Natural killer cell (primary cell): ENCODE measurements around the gene HELZ2. TPM values are rescaled to one million over a fixed set of nuclear protein-coding genes. Genes with fewer than 3 reads are reported as not detected.

Source experiments
- ATAC-seq, 3 donors: fragments of 150-1000 bp in 2 of 3; fragments of 200-7000 bp in 1 of 3; cut with Tn5 transposase; 1 replicate in 1 of 3; 2 replicates in 2 of 3; pipeline ENCODE4 v1.10.0; 2021; ENCODE audit warnings: mild to moderate bottlenecking in 2 of 3, moderate library complexity in 2 of 3
- DNase-seq, 2 donors: peaks; one replicate each; pipeline versions ENCODE4 v3.0.0 to v3.0.0-alpha.2; 2013 to 2021; ENCODE audit warnings: mixed read lengths in 1 of 2
- H3K27ac ChIP-seq: one replicate; pipeline ENCODE4 v1.5.1; 2013; ENCODE audit warnings: mild to moderate bottlenecking, low read length
- H3K27me3 ChIP-seq: one replicate; pipeline ENCODE4 v1.6.1; 2013; ENCODE audit warnings: low read length; ENCODE audit not compliant: control insufficient read depth, insufficient read depth
- H3K36me3 ChIP-seq: one replicate; pipeline ENCODE4 v1.6.1; 2013; ENCODE audit warnings: low read length; ENCODE audit not compliant: control insufficient read depth, insufficient read depth
- H3K4me1 ChIP-seq: one replicate; pipeline ENCODE4 v1.6.1; 2013; ENCODE audit warnings: low read length; ENCODE audit not compliant: control insufficient read depth, insufficient read depth
- H3K4me3 ChIP-seq: one replicate; pipeline ENCODE4 v1.5.1; 2013; ENCODE audit warnings: low read length
- H3K9me3 ChIP-seq: one replicate; pipeline ENCODE4 v1.6.1; 2013; ENCODE audit warnings: low read length; ENCODE audit not compliant: control insufficient read depth, insufficient read depth
- H3K27ac Mint-ChIP-seq, 2 donors: one replicate each; pipeline ENCODE4 v1.8.0; 2022; ENCODE audit warnings: mild to moderate bottlenecking in 2 of 2, mixed read lengths in 2 of 2, moderate library complexity in 1 of 2
- H3K27me3 Mint-ChIP-seq, 2 donors: one replicate each; pipeline ENCODE4 v1.8.0; 2022; ENCODE audit warnings: low read depth in 2 of 2, mixed read lengths in 2 of 2
- H3K36me3 Mint-ChIP-seq: one replicate; pipeline ENCODE4 v1.8.0; 2022; ENCODE audit warnings: mixed read lengths
- H3K4me1 Mint-ChIP-seq, 2 donors: one replicate each; pipeline ENCODE4 v1.8.0; 2022; ENCODE audit warnings: mixed read lengths in 2 of 2
- H3K4me3 Mint-ChIP-seq: one replicate; pipeline ENCODE4 v1.8.0; 2022; ENCODE audit warnings: mild to moderate bottlenecking, moderate library complexity, mixed read lengths
- H3K9me3 Mint-ChIP-seq, 2 donors: one replicate each; pipeline ENCODE4 v1.8.0; 2022; ENCODE audit warnings: mixed read lengths in 2 of 2
- CTCF ChIP-seq: fragments of 200-600 bp; IDR thresholded peaks from one replicate; pipeline ENCODE4 v1.8.0; 2022; ENCODE audit warnings: antibody characterized with exemption
- WGBS: methylation state at CpG from one replicate; pipeline ENCODE4 v1.1.7; 2013; ENCODE audit warnings: missing lambda C conversion rate; ENCODE audit not compliant: insufficient coverage; 5-methylcytosine and 5-hydroxymethylcytosine counted together
- intact Hi-C: fragments of 100-400 bp; cut with micrococcal nuclease; formaldehyde crosslinking; loops from one replicate; pipeline ENCODE4 v1.14.2; 2022
- total RNA-seq, 4 donors: library from RNA; stranded (reverse); fragments of 120-200 nt in 1 of 4; gene quantifications; one replicate each; pipeline versions ENCODE4 v1.2.3 to v1.2.4, GENCODE V29; 2013 to 2022

Gene HELZ2
- total RNA-seq, 3 donors from 2014 or later (not counting 1 experiment from before 2014, with no cell fraction given) = 85.2 to 90.7 (median 89.4) TPM

GRCh38 chr20:63591786-63592355, 17.8 kb upstream of the HELZ2 start:
- H3K4me1 ChIP-seq = no peaks in the 10 kb centered on the region
- peaks cover 49% of the 10 kb centered on the region for H3K36me3 ChIP-seq
- Mint-ChIP-seq H3K4me3 (no peak overlapping the region), H3K4me1 (no peaks in the 10 kb centered on the region), H3K27me3 (no peaks in the 10 kb centered on the region), H3K27ac (no peak overlapping the region), H3K36me3 (no peaks in the 10 kb centered on the region), H3K9me3 (no peaks in the 10 kb centered on the region)
- 95% methylated on average over 28 of the region's 28 CpGs for WGBS
- no peak for TF ChIP-seq CTCF
- intact Hi-C loops = no loop called here
- no peaks in the 10 kb centered on the region for H3K27me3 ChIP-seq
- H3K9me3 ChIP-seq = no peaks in the 10 kb centered on the region
- H3K27ac ChIP-seq = no peak overlapping the region
- H3K4me3 ChIP-seq = no peak overlapping the region
- no peak for ATAC-seq
- no peak for DNase-seq

GRCh38 chr20:63591147-63591533, 17.1 kb upstream of the HELZ2 start:
- 91% methylated on average over 4 of the region's 4 CpGs for WGBS
- H3K4me1 ChIP-seq = no peaks in the 10 kb centered on the region
- Mint-ChIP-seq H3K9me3 (no peaks in the 10 kb centered on the region), H3K27ac (no peak overlapping the region), H3K27me3 (no peaks in the 10 kb centered on the region), H3K4me3 (no peak overlapping the region), H3K36me3 (no peaks in the 10 kb centered on the region), H3K4me1 (no peaks in the 10 kb centered on the region)
- TF ChIP-seq CTCF = no peak
- no peaks in the 10 kb centered on the region for H3K9me3 ChIP-seq
- intact Hi-C loops = no loop called here
- no peak for DNase-seq
- H3K27ac ChIP-seq = no peak overlapping the region
- H3K27me3 ChIP-seq = no peaks in the 10 kb centered on the region
- peaks cover 48% of the 10 kb centered on the region for H3K36me3 ChIP-seq
- no peak overlapping the region for H3K4me3 ChIP-seq
- ATAC-seq = no peak

GRCh38 chr20:63590218-63591146, 16.4 kb upstream of the HELZ2 start:
- Mint-ChIP-seq H3K9me3 (no peaks in the 10 kb centered on the region), H3K4me1 (no peaks in the 10 kb centered on the region), H3K36me3 (no peaks in the 10 kb centered on the region), H3K27me3 (no peaks in the 10 kb centered on the region), H3K4me3 (no peak overlapping the region), H3K27ac (no peak overlapping the region)
- Histone ChIP-seq H3K27me3 (no peaks in the 10 kb centered on the region), H3K4me1 (no peaks in the 10 kb centered on the region), H3K4me3 (no peak overlapping the region), H3K9me3 (no peaks in the 10 kb centered on the region), H3K27ac (no peak overlapping the region), H3K36me3 (peaks cover 46% of the 10 kb centered on the region)
- no peak for TF ChIP-seq CTCF
- 96% methylated on average over 52 of the region's 52 CpGs for WGBS
- intact Hi-C loops = no loop called here
- no peak for DNase-seq
- no peak for ATAC-seq
